Activated naive CD4-positive, alpha-beta T cell treated with anti-CD3 and anti-CD28 coated beads, Interleukin-2, amount 50 U/mL, for 16 hours (primary cell): ENCODE data around the gene SLC22A1.
"Not testable (repeated sequence)": the region's sequence is repeated elsewhere in the genome, so short reads cannot be mapped to it uniquely, and the experiment has no call there.

Source experiments
- DNase-seq: peaks from one replicate; pipeline ENCODE4 v3.0.0-alpha.2; 2020

SLC22A1 gene

GRCh38 chr6:160125105-160125504, 3.5 kb downstream of the SLC22A1 start:
- DNase-seq, result not testable (repeated sequence)

DNA sequence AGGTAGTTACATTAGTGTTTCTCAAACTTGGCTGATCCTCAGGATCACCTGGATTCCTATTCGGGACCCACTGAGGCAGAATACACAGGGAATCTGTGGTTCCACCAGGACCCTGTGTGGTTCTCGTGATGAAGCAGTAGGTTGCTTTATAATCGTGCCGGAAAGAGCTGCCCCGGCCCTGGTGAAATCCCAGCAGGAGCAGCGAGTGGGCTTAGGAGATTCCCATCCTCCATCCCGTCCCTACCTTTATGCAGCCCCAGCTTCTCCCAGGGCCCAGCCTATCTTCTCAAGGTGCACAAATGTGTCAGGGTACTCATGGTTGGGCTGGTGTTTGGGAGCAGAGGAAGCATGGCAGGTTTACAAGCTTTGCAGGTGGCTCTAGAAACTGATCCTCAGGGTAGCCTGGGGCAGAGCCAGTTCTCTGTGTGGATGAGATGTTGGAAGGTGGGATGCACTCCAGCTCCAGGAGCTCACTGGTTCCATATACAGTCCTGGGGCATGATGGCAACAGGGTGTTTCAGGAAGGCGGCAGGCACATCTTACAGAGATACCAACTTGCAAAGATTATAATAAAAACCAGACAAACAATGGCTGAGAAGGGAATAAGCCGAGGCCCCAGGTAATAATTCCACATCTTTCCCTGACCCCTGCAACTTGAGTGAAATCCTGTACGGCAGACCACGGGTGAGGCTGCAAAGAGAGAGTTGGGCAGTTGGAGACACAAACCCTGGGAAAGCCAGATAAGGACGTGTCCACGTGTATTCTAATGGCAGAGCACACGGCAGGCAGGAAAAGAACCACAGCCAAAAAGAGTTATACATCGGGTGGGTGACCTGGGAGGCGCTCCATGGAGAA, 5.9 kb downstream of the SLC22A1 start:
- no peak for DNase-seq

GRCh38 chr6:160128125-160128683, 6.6 kb downstream of the SLC22A1 start:
- DNase-seq, result no peak

DNA sequence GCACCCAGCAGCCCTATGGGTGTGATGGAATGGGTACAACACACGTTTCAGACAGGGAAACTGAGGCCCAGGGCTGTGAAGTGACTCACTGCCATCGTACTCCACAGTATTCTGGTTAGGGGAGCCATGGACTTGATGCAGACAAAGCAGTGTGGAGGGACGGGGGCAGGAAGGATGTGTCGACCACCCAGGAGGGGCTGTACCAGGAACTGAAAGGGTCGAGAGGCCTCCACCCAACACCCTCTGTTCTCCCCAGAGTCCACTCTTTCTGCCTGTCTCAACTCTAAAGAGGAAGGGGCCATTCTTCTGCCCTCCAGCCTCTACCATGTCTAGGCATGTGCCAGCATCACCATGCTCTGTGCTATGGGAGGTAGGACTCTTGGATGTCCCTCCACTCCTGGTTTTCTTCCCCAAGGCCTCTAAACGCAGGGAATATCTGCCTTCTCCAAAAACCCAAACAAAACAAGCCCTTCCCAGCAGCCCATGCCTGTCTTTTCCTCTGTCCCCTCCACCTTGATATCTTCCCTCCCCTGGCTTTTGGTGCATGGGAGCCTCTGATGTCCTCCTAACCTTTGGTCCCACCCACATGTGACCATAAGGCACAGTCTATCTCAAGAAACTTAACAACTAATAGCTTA, 7.4 kb downstream of the SLC22A1 start:
- DNase-seq, result no peak

GRCh38 chr6:160129881-160130615, 8.4 kb downstream of the SLC22A1 start:
- DNase-seq, result no peak

DNA sequence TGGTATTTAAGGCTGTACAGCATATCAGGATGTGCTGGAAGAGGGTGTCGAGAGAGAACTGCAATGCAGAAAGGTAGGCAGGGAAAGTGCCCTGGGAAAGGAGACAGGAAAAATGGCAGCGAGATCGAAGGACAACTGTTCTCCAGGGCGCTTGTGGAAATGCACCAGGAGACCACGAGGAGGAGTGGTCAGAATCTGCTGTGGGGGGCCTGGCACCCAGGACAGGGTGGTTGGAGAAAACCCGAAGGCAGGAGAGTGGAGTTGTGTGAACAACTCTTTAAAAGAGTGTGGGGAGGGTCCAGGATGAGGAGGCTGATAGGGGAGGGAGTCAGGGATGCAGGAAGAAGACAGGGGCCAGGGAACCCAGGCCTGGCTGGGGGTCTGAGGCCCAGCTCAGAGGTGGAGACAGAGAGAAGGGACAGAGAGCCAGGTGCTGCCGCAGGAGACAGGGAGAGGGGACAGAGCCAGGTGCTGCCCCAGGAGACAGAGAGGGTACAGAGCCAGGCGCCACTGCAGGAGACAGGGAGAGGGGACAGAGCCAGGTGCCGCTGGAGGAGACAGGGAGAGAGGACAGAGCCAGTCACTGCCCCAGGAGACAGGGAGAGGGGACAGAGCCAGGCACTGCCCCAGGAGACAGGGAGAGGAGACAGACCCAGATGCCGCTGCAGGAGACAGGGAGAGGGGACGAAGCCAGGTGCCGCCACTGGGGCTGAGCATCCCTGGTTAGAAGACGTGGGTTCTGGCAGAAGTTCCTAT, 9.3 kb downstream of the SLC22A1 start:
- DNase-seq, result no peak

DNA sequence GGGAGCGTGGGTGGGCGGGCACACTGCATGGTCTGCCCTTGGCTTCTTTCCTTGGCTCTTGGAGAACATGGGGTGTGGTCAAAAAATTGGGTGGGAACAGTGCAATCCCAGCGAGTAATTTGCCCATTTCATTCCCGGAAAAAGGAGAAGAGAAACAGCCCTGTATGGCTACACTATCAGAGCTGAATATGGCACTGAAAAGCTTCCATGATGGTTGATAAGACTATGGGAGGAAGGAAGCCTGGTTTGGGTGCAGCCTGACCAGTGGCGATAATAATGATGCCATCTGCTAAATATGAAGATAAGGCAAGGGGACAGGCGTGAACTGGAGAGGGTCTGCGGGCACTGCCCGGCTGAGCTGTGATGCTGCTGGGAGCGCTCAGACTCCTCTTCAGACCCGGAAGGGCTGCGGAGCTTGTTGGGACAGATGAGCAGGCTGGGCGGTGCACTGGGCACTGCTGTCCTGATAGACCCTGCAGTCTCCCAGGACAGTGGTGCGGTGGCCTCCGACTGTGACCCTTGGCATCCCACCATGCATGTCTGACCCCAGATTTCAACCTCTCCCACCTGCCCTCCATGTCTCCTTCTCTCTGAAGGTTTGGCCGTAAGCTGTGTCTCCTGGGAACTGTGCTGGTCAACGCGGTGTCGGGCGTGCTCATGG, 10.2 kb downstream of the SLC22A1 start:
- DNase-seq, result no peak

DNA sequence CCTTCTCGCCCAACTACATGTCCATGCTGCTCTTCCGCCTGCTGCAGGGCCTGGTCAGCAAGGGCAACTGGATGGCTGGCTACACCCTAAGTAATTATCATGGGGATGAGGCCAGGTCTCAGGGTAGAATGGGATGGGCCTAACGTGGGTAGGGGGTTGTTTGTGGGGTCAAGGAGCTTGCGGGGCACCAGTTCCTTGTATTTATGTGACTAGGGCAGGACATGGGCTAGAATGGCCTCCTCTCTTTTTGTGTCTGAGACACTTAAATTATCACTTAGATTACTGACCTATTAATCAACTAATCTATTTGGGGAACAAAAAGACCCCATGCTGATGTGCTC, 10.7 kb downstream of the SLC22A1 start:
- no peak for DNase-seq

- DNase-seq, result no peak
These were observed 11.2 kb downstream of the SLC22A1 start for GRCh38 chr6:160132776-160133338.

DNA sequence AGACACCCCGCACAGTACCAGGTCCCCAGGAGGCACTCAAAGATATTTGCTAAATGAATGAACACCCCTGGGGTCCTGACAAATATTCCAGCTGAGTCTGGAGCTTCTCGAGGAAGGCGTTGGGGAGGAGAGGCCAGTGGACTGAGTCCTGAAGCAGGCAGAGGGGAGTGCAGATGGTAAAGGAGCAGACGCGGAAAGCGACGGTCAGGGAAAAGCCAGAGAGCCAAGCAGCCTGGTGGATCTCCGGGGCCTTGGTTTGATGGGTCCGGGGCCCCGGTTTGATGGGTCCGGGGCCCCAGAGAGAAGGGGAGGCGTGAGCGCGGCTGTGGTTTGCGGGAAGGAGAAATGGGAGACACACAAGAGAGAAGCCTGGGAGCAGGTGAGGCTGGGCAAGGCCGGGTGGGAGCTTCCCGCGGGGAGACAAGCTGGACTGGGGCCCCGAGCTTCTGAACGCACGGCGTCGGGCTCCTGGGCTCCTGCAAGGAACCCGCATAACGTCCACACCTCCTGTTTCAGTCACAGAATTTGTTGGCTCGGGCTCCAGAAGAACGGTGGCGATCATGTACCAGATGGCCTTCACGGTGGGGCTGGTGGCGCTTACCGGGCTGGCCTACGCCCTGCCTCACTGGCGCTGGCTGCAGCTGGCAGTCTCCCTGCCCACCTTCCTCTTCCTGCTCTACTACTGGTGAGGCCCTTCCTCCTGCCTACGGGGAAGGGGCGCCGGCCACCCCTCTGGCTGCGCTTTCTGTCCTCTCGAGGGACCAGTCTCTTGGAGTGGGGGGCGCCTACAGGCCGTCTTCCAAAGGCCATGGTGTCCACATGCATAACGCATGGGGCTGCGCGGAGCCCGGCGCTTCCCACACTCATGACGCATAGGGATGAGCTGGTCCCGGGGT, 12.1 kb downstream of the SLC22A1 start:
- DNase-seq, result no peak

GRCh38 chr6:160134337-160134751, 12.7 kb downstream of the SLC22A1 start:
- DNase-seq, result peak; percentile 35

DNA sequence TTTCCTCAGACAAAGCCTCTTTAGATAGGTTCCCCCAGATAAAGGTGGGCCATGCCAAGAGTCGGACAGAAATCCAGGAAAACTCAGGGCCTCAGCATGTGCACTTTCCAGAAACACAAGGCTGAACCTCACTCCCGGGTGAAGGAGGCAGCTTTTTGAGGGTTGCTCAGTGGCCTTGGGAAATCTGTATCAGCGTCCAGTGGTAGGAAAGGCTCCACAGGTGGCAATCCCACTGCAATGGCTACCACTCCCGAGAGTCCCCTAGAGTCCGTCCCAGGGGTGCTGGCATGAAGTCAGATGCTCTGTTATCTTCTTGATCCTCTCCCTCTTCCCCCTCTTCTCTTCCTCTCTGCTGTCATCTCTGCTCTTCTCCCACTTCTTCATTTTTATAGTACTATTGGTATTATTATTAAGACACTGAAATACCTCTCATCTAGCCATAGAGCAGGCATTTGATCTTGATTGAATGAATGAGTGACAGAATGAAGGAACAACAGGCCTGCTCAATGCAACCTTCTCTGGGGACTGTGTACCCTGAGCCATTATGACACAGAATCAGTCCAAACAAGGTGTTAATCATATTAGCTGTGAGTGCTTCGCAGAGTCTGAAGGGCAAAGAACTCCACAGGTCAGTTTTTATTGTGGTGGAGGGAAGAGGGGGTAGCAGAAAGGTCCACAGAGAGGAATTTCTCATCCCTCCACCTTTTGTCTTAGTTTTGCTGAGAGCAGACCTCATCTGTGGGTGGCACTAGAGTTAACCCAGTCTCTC, 13.3 kb downstream of the SLC22A1 start:
- no peak for DNase-seq

GRCh38 chr6:160135907-160136655, 14.5 kb downstream of the SLC22A1 start:
- DNase-seq, result no peak

- no peak for DNase-seq
These were observed 15.7 kb downstream of the SLC22A1 start for GRCh38 chr6:160137130-160137988.

GRCh38 chr6:160137989-160138835, 16.6 kb downstream of the SLC22A1 start:
- peak; percentile 65 for DNase-seq

DNA sequence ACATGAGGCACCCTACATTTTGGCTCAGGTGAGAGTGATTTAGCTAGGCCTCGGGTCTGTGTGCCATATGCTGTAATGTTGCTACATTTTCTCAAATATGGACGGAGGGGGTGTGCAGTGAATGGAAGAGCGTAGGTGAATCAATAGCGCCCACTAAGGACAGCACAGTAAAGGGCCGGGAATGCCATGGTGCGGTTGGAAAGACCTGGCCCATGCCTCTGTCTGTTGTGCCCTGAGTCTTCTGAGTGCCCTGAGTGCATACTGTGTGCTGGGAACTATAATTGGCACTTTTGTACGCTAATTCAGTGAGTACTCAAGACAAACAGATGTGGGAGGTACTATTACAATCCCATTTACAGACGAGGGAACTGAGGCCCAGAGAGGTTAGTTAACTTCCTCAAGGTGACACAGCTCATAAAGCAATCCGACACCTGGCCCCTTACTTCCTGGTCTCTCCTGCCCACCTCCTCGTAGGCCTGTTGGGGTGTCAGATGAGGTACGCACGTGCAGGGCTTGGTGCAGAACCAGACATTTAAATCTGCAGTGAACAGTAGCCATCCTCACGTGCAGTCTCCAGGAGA, 17.3 kb downstream of the SLC22A1 start:
- DNase-seq, result no peak

DNA sequence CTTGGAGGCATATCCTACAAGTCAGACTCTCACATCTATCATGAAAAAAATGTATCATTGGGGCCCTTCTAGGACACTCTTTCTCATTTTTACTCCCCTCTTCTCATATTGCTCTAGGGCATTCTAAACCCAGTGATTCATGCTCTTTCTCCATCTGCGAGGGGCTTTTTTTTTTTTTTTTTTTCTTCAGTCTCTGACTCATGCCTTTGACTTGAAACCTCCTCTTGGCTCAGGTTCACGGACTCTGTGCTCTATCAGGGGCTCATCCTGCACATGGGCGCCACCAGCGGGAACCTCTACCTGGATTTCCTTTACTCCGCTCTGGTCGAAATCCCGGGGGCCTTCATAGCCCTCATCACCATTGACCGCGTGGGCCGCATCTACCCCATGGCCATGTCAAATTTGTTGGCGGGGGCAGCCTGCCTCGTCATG, 17.8 kb downstream of the SLC22A1 start:
- no peak for DNase-seq
